Measurements from ENCODE around the gene ZNRD2.

ZNRD2 gene

GRCh38 chr11:65585396-65586246 lies 15.3 kb downstream of the ZNRD2 start:
- no peak overlapping the region for H3K27ac ChIP-seq

GRCh38 chr11:65586247-65586630 lies 16.0 kb downstream of the ZNRD2 start:
- TF ChIP-seq CTCF (IDR thresholded peaks at IDR 0.05), result no peak
- no peak for TF ChIP-seq ZFX (IDR thresholded peaks at IDR 0.05; ENCODE audit: borderline replicate concordance)
- H3K27ac ChIP-seq, result no peak overlapping the region

More at GRCh38 chr11:65585396-65586246, 15.3 kb downstream of the ZNRD2 start:
- TF ChIP-seq ZFX (IDR thresholded peaks at IDR 0.05; ENCODE audit: borderline replicate concordance) (no peak), CTCF (IDR thresholded peaks at IDR 0.05) (no peak)

- no peak overlapping the region for H3K27ac ChIP-seq
- TF ChIP-seq CTCF (IDR thresholded peaks at IDR 0.05), result no peak
- no peak for TF ChIP-seq ZFX (IDR thresholded peaks at IDR 0.05; ENCODE audit: borderline replicate concordance)
These were observed 16.4 kb downstream of the ZNRD2 start for GRCh38 chr11:65586676-65587075.

- no peak overlapping the region for H3K27ac ChIP-seq
- TF ChIP-seq CTCF (IDR thresholded peaks at IDR 0.05) (no peak), ZFX (IDR thresholded peaks at IDR 0.05; ENCODE audit: borderline replicate concordance) (no peak)
These were observed 18.1 kb downstream of the ZNRD2 start for GRCh38 chr11:65588199-65589054.

GRCh38 chr11:65589444-65590239 lies 19.4 kb downstream of the ZNRD2 start:
- no peak for TF ChIP-seq CTCF (IDR thresholded peaks at IDR 0.05)
- TF ChIP-seq ZFX (IDR thresholded peaks at IDR 0.05; ENCODE audit: borderline replicate concordance), result no peak
- no peak overlapping the region for H3K27ac ChIP-seq

- TF ChIP-seq ZFX (IDR thresholded peaks at IDR 0.05; ENCODE audit: borderline replicate concordance) (no peak), CTCF (IDR thresholded peaks at IDR 0.05) (no peak)
- no peak overlapping the region for H3K27ac ChIP-seq
These were observed 20.0 kb downstream of the ZNRD2 start for GRCh38 chr11:65590240-65590738.
